Spleen (tissue), 11 donors: Measurements from ENCODE around the gene OLR1. TPM values are rescaled to one million over a fixed set of nuclear protein-coding genes. Genes with fewer than 3 reads are reported as not detected.

Source experiments
- DNase-seq: peaks from one replicate; pipeline ENCODE4 v3.0.0-alpha.2; 2020
- H3K27ac ChIP-seq, 8 donors: fragments of 200-600 bp; sonication (generic) in 7 of 8; 1 replicate in 4 of 8; 2 replicates in 4 of 8; pipeline versions ENCODE4 v1.5.0 to v1.8.0; 2016 to 2021; ENCODE audit warnings: inconsistent platforms in 4 of 8, mild to moderate bottlenecking in 4 of 8, moderate library complexity in 1 of 8
- H3K27me3 ChIP-seq, 7 donors: fragments of 200-600 bp; sonication (generic) in 6 of 7; replicated peaks in 1 of 7; 1 replicate in 4 of 7; 2 replicates in 3 of 7; pipeline versions ENCODE4 v1.5.0 to v1.8.0; 2016 to 2021; ENCODE audit warnings: inconsistent platforms in 3 of 7, mild to moderate bottlenecking in 1 of 7
- H3K36me3 ChIP-seq, 6 donors: fragments of 200-600 bp; sonication (generic) in 5 of 6; 1 replicate in 4 of 6; 2 replicates in 2 of 6; pipeline versions ENCODE4 v1.5.0 to v1.8.0; 2016 to 2021; ENCODE audit warnings: inconsistent platforms in 2 of 6
- H3K4me1 ChIP-seq, 6 donors: fragments of 200-600 bp; sonication (generic) in 5 of 6; 1 replicate in 3 of 6; 2 replicates in 3 of 6; pipeline versions ENCODE4 v1.5.0 to v1.8.0; 2016 to 2021; ENCODE audit warnings: inconsistent platforms in 3 of 6
- H3K4me3 ChIP-seq, 8 donors: fragments of 200-600 bp; sonication (generic) in 7 of 8; 1 replicate in 4 of 8; 2 replicates in 4 of 8; pipeline versions ENCODE4 v1.5.0 to v1.8.0; 2016 to 2021; ENCODE audit warnings: inconsistent platforms in 4 of 8, mild to moderate bottlenecking in 4 of 8, moderate library complexity in 2 of 8
- H3K9me3 ChIP-seq, 8 donors: fragments of 200-600 bp; sonication (generic) in 7 of 8; 1 replicate in 4 of 8; 2 replicates in 4 of 8; pipeline versions ENCODE4 v1.5.0 to v1.8.0; 2016 to 2021; ENCODE audit warnings: inconsistent platforms in 4 of 8
- POLR2A ChIP-seq, 3 donors: fragments of 450-650 bp; IDR thresholded peaks; one replicate each; pipeline ENCODE4 v1.5.1; 2017; ENCODE audit warnings: antibody characterized with exemption in 3 of 3, mild to moderate bottlenecking in 1 of 3
- POLR2AphosphoS5 ChIP-seq, 3 donors: sonication (generic); formaldehyde crosslinking; IDR thresholded peaks; one replicate each; pipeline ENCODE4 v1.5.1; 2017; ENCODE audit warnings: antibody characterized with exemption in 3 of 3
- WGBS, 5 donors: extraction: QIAGEN DNeasy Blood & Tissue Kit in 3 of 5; methylation state at CpG; one replicate each; pipeline versions ENCODE4 v1.1.5 to v1.1.7; 2013 to 2018; 5-methylcytosine and 5-hydroxymethylcytosine counted together
- intact Hi-C: fragments of 100-400 bp; cut with DNase I; formaldehyde crosslinking; loops from one replicate; pipeline ENCODE4 v1.15.0; 2023; ENCODE audit warnings: low total_unique reads
- polyA plus RNA-seq, 3 donors: library from polyadenylated mRNA; stranded (reverse); fragments of 200-250 nt; gene quantifications; one replicate each; pipeline ENCODE4 v1.2.1, GENCODE V29; 2013
- total RNA-seq, 7 donors: library from RNA; depleted of rRNA in 3 of 7; stranded (reverse); fragments of >200 nt in 3 of 7; fragmentation: NEBNext Ultra II Directional in 4 of 7; extraction: Animal tissue kit (Norgen Biotek cat#: 25700) in 4 of 7; gene quantifications; one replicate each; pipeline versions ENCODE4 v1.1.0 to v1.2.1, GENCODE V29; 2016 to 2021
- TF ChIP-seq, protein P1 (sequence below), 11 experiments: fragments of 200-600 bp in 7 of 11; fragments of 450-650 bp in 4 of 11; sonication (generic) in 4 of 11; IDR thresholded peaks in 8 of 11; conservative IDR thresholded peaks in 3 of 11; 1 replicate in 7 of 11; 2 replicates in 4 of 11; pipeline versions ENCODE4 v1.4.0 to v1.8.0; 2016 to 2021; ENCODE audit warnings: antibody characterized with exemption in 11 of 11, inconsistent platforms in 4 of 11, mild to moderate bottlenecking in 1 of 11
- donor health status: healthy with polysubstance abuse.
- donor health status: DM: no; HTN: no; CAD: no; lungs with moderate emphysema.
- donor health status: DM: no; HTN: no; CAD: no.
- donor health status: Bipolar disorder and iron deficiency.
- donor health status: healthy.
- donor health status: DM: no; HTN: no; CAD: no.
- donor health status: DM: yes; HTN: yes; CAD: no.

Gene OLR1
- total and polyA plus RNA-seq, 10 donors, result 0.09 to 10.5 (median 1.2) TPM; not detected in 3

DNA sequence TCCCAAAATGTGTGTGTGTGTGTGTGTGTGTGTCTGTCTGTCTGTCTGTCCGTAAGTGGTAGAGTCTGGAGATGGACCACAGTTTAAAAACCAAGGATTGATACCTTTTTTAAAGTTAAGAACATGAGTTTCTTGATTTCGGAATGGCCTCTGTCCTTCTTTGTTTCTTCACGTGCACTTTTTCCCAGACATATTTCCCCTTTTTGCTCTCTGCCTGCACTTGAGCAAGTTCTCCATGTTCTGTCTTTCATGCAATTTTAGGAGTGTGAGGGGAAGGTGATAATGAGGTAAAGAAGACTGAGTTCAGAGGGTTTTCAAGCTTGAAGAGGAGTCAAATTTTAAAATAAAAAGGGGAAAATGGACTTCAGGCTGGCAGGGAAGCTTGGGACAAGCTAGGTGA is 12.7 kb downstream of the OLR1 start:
- Histone ChIP-seq H3K4me3 (no peak overlapping the region), H3K27me3 (peaks cover 0 to 8% (median 0%) of the 10 kb centered on the region in 7 donors), H3K36me3 (no peaks in the 10 kb centered on the region), H3K27ac (no peak overlapping the region), H3K9me3 (no peaks in the 10 kb centered on the region), H3K4me1 (peaks cover 0 to 39% (median 4%) of the 10 kb centered on the region in 6 donors)
- intact Hi-C loops, result no loop called here
- no peak for TF ChIP-seq POLR2A (IDR thresholded peaks at IDR 0.05)
- TF ChIP-seq POLR2AphosphoS5 (IDR thresholded peaks at IDR 0.05), result no peak
- TF ChIP-seq, protein P1, sequence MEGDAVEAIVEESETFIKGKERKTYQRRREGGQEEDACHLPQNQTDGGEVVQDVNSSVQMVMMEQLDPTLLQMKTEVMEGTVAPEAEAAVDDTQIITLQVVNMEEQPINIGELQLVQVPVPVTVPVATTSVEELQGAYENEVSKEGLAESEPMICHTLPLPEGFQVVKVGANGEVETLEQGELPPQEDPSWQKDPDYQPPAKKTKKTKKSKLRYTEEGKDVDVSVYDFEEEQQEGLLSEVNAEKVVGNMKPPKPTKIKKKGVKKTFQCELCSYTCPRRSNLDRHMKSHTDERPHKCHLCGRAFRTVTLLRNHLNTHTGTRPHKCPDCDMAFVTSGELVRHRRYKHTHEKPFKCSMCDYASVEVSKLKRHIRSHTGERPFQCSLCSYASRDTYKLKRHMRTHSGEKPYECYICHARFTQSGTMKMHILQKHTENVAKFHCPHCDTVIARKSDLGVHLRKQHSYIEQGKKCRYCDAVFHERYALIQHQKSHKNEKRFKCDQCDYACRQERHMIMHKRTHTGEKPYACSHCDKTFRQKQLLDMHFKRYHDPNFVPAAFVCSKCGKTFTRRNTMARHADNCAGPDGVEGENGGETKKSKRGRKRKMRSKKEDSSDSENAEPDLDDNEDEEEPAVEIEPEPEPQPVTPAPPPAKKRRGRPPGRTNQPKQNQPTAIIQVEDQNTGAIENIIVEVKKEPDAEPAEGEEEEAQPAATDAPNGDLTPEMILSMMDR (IDR thresholded peaks at IDR 0.05 in 8 of 11, conservative IDR thresholded peaks at IDR 0.05 in 3 of 11), result no peak
- WGBS, 5 donors, result 19 to 55% (median 35%) methylated on average over 3 of the region's 3 CpGs
- DNase-seq, result no peak

DNA sequence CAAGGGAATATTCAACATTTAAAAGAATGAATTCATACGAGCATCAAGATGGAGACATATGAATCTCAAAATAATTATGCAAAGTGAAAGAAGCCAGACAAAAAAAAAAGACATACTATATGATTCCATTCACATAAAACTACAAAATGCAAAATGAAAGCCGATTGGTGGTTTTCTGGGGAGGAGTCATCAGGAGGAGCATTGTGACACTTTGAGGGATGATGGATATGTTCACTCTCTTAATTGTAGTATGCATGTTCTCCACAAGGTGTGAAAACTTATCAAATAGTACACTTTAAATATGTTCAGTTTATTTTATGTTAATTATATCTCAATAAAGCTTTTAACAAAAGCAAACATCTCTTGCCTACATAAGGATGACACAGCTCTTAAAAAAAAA is 13.5 kb downstream of the OLR1 start:
- Histone ChIP-seq H3K27ac (no peak overlapping the region), H3K4me3 (no peak overlapping the region), H3K36me3 (no peaks in the 10 kb centered on the region), H3K9me3 (no peaks in the 10 kb centered on the region), H3K27me3 (peaks cover 0 to 17% (median 0%) of the 10 kb centered on the region in 7 donors), H3K4me1 (peaks cover 0 to 48% (median 12%) of the 10 kb centered on the region in 6 donors)
- no peak for DNase-seq
- intact Hi-C loops, result no loop called here
- TF ChIP-seq POLR2A (IDR thresholded peaks at IDR 0.05) (no peak), POLR2AphosphoS5 (IDR thresholded peaks at IDR 0.05) (no peak)
- TF ChIP-seq, protein P1 (IDR thresholded peaks at IDR 0.05 in 8 of 11, conservative IDR thresholded peaks at IDR 0.05 in 3 of 11), result no peak
- WGBS, 5 donors, result 78 to 86% (median 80%) methylated on average over 2 of the region's 2 CpGs

DNA sequence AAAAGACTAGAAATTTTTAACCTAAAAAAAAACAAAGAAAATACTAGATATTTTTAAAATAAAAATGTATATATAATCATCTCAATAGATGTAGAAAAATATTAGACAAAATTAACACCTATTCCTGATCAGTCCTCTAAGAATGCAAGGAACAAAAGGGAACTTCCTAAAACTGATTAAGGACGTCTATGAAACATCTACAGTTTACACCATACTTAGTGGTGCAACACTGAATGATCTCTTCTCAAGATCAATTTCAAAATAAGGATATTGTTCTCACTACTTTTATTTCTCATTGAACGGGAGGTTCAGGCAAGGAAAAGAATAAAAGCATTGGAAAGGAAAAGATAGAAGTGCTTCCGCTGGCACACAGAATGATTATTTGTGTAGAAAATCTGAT is 16.0 kb downstream of the OLR1 start:
- no peaks in the 10 kb centered on the region for H3K9me3 ChIP-seq
- DNase-seq, result no peak
- intact Hi-C loops, result no loop called here
- no peak overlapping the region for H3K4me3 ChIP-seq
- H3K27me3 ChIP-seq, result peaks cover 0 to 19% (median 0%) of the 10 kb centered on the region in 7 donors
- peaks cover 4 to 47% (median 20%) of the 10 kb centered on the region in 6 donors for H3K4me1 ChIP-seq
- no peaks in the 10 kb centered on the region for H3K36me3 ChIP-seq
- 56 to 82% (median 65%) methylated on average over 3 of the region's 3 CpGs for WGBS, 5 donors
- H3K27ac ChIP-seq, result no peak overlapping the region
- TF ChIP-seq, protein P1 (IDR thresholded peaks at IDR 0.05 in 8 of 11, conservative IDR thresholded peaks at IDR 0.05 in 3 of 11), result no peak
- TF ChIP-seq POLR2AphosphoS5 (IDR thresholded peaks at IDR 0.05) (no peak), POLR2A (IDR thresholded peaks at IDR 0.05) (no peak)

DNA sequence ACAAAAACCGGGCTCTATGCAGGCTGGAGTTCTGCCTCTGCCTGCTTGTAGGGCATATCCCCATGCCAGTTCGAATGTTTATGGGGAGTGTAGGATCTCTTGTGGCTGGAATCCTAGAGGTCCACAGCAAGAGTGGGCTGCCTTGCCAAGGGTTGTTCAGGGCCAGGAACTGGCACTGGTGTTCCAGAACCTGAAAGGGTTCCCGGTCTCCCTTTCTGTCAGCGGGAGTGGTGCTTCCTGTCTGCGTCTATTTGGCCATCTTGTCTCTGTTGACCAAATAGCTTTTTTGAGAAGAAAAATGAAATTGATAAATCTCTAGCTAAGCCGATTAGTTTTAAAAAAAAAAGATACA is 17.8 kb downstream of the OLR1 start:
- peak overlapping the region; percentile 48 to 70 (median 64) for H3K4me3 ChIP-seq
- no peak for DNase-seq
- H3K27me3 ChIP-seq, result peaks cover 0 to 19% (median 0%) of the 10 kb centered on the region in 7 donors
- WGBS, 5 donors, result 40 to 54% (median 50%) methylated on average over 6 of the region's 6 CpGs
- peaks cover 4 to 29% (median 16%) of the 10 kb centered on the region in 6 donors for H3K4me1 ChIP-seq
- intact Hi-C loops, result no loop called here
- peak overlapping the region in 3 of 8 donors; percentile 78 to 86 (median 78) for H3K27ac ChIP-seq
- no peaks in the 10 kb centered on the region for H3K9me3 ChIP-seq
- no peaks in the 10 kb centered on the region for H3K36me3 ChIP-seq
- TF ChIP-seq POLR2A (IDR thresholded peaks at IDR 0.05), result no peak
- TF ChIP-seq, protein P1 (IDR thresholded peaks at IDR 0.05 in 8 of 11, conservative IDR thresholded peaks at IDR 0.05 in 3 of 11), result no peak
- TF ChIP-seq POLR2AphosphoS5 (IDR thresholded peaks at IDR 0.05), result no peak
